ENCODE results near the gene COQ8B. TPM values are rescaled to one million over a fixed set of nuclear protein-coding genes. Genes with fewer than 3 reads are reported as not detected.
"Not testable (repeated sequence)": the region's sequence is repeated elsewhere in the genome, so short reads cannot be mapped to it uniquely, and the experiment has no call there.

COQ8B gene
- total RNA-seq (10 to 100 TPM; 26.2 to 39.3 TPM), polyA plus RNA-seq (10 to 100 TPM; 20.5 to 79.8 TPM)
- long read RNA-seq, donor 1, partial matches to known transcripts, result 9 of 43 reads
- long read RNA-seq, donor 1, other reads (novel, unspliced or antisense), result 31 of 43 reads
- long read RNA-seq, donor 2, partial matches to known transcripts, result 2 of 12 reads
- long read RNA-seq, donor 2, other reads (novel, unspliced or antisense), result 10 of 12 reads

GRCh38 chr19:40716482-40717324 is at the start of gene COQ8B, which contains the start of gene ITPKC:
Gene COQ8B, minus strand, starts transcription at chr19:40716886. Its CDS starts 2,254 bp downstream, at chr19:40714632.
Gene ITPKC, plus strand, starts transcription at chr19:40717112. Its CDS starts 24 bp downstream, at chr19:40717136.
- H3K27ac ChIP-seq (ENCODE audit: low read depth in 1 of 2, low read length in 2 of 2), result peak within 1 kb of the TSS; percentile 96 to 98
- intact Hi-C loops (cut with DNase I), result loop anchor here in 1 of 2 donors (1.0 to 5.0 kb wide), 4 partner anchors 26 to 81 kb away; partner anchors contain the start of genes ACTMAP, EGLN2, NUMBL and SNRPA
- H3K4me3 ChIP-seq (ENCODE audit: low read length in 2 of 2), result peak within 1 kb of the TSS; percentile 55 to 84
- no peaks in the 10 kb centered on the region for H3K4me1 ChIP-seq (ENCODE audit: control insufficient read depth in 1 of 2, insufficient read depth in 2 of 2, low read length in 2 of 2)
- no peaks in the 10 kb centered on the region for H3K9me3 ChIP-seq (ENCODE audit: control insufficient read depth, low read length)
- ATAC-seq (ENCODE audit: low FRiP score), result peak; percentile 90
- H3K36me3 ChIP-seq (ENCODE audit: control insufficient read depth in 1 of 2, insufficient read depth in 2 of 2, low read length in 1 of 2), result no peaks in the 10 kb centered on the region
- WGBS, 2 donors, result 0 to 1% methylated on average over 58 to 76 of the region's 76 CpGs
- DNase-seq, result peak; percentile 100
- H3K27me3 ChIP-seq (ENCODE audit: control insufficient read depth in 1 of 2, insufficient read depth in 2 of 2, low read length in 1 of 2), result no peaks in the 10 kb centered on the region

GRCh38 chr19:40766385-40766784 is 49.7 kb upstream of the COQ8B start:
- H3K27ac ChIP-seq (ENCODE audit: low read depth in 1 of 2, low read length in 2 of 2); H3K4me3 ChIP-seq (ENCODE audit: low read length in 2 of 2); DNase-seq; H3K9me3 ChIP-seq (ENCODE audit: control insufficient read depth, low read length); intact Hi-C loops (cut with DNase I); H3K27me3 ChIP-seq (ENCODE audit: control insufficient read depth in 1 of 2, insufficient read depth in 2 of 2, low read length in 1 of 2); ATAC-seq (ENCODE audit: low FRiP score); H3K4me1 ChIP-seq (ENCODE audit: control insufficient read depth in 1 of 2, insufficient read depth in 2 of 2, low read length in 2 of 2): not testable (repeated sequence)
- peaks cover 0 to 26% of the 10 kb centered on the region in 2 donors for H3K36me3 ChIP-seq (ENCODE audit: control insufficient read depth in 1 of 2, insufficient read depth in 2 of 2, low read length in 1 of 2)
- 93 to 95% methylated on average over 12 to 13 of the region's 13 CpGs for WGBS, 2 donors

GRCh38 chr19:40763963-40764362 is 47.3 kb upstream of the COQ8B start:
- intact Hi-C loops (cut with DNase I), result no loop called here
- WGBS, 2 donors, result 93% methylated on average over 10 of the region's 10 CpGs
- H3K27me3 ChIP-seq (ENCODE audit: control insufficient read depth in 1 of 2, insufficient read depth in 2 of 2, low read length in 1 of 2), result no peaks in the 10 kb centered on the region
- ATAC-seq (ENCODE audit: low FRiP score) (no peak), DNase-seq (no peak)
- H3K9me3 ChIP-seq (ENCODE audit: control insufficient read depth, low read length), result no peaks in the 10 kb centered on the region
- peaks cover 6 to 32% of the 10 kb centered on the region in 2 donors for H3K36me3 ChIP-seq (ENCODE audit: control insufficient read depth in 1 of 2, insufficient read depth in 2 of 2, low read length in 1 of 2)
- no peak overlapping the region for H3K4me3 ChIP-seq (ENCODE audit: low read length in 2 of 2)
- no peak overlapping the region for H3K27ac ChIP-seq (ENCODE audit: low read depth in 1 of 2, low read length in 2 of 2)
- no peaks in the 10 kb centered on the region for H3K4me1 ChIP-seq (ENCODE audit: control insufficient read depth in 1 of 2, insufficient read depth in 2 of 2, low read length in 2 of 2)

GRCh38 chr19:40763526-40763925 is 46.8 kb upstream of the COQ8B start:
- no peak for ATAC-seq (ENCODE audit: low FRiP score)
- Histone ChIP-seq H3K27me3 (ENCODE audit: control insufficient read depth in 1 of 2, insufficient read depth in 2 of 2, low read length in 1 of 2) (no peaks in the 10 kb centered on the region), H3K9me3 (ENCODE audit: control insufficient read depth, low read length) (no peaks in the 10 kb centered on the region), H3K27ac (ENCODE audit: low read depth in 1 of 2, low read length in 2 of 2) (no peak overlapping the region), H3K36me3 (ENCODE audit: control insufficient read depth in 1 of 2, insufficient read depth in 2 of 2, low read length in 1 of 2) (peaks cover 6 to 32% of the 10 kb centered on the region in 2 donors), H3K4me3 (ENCODE audit: low read length in 2 of 2) (no peak overlapping the region), H3K4me1 (ENCODE audit: control insufficient read depth in 1 of 2, insufficient read depth in 2 of 2, low read length in 2 of 2) (no peaks in the 10 kb centered on the region)
- intact Hi-C loops (cut with DNase I), result no loop called here
- WGBS, 2 donors, result 89% methylated on average over 7 of the region's 7 CpGs
- no peak for DNase-seq

- intact Hi-C loops (cut with DNase I), result no loop called here
- WGBS, 2 donors, result 90 to 92% methylated on average over 17 of the region's 17 CpGs
- Histone ChIP-seq H3K9me3 (ENCODE audit: control insufficient read depth, low read length) (no peaks in the 10 kb centered on the region), H3K27me3 (ENCODE audit: control insufficient read depth in 1 of 2, insufficient read depth in 2 of 2, low read length in 1 of 2) (no peaks in the 10 kb centered on the region), H3K4me1 (ENCODE audit: control insufficient read depth in 1 of 2, insufficient read depth in 2 of 2, low read length in 2 of 2) (no peaks in the 10 kb centered on the region), H3K36me3 (ENCODE audit: control insufficient read depth in 1 of 2, insufficient read depth in 2 of 2, low read length in 1 of 2) (peaks cover 10 to 34% of the 10 kb centered on the region in 2 donors), H3K27ac (ENCODE audit: low read depth in 1 of 2, low read length in 2 of 2) (no peak overlapping the region), H3K4me3 (ENCODE audit: low read length in 2 of 2) (no peak overlapping the region)
- DNase-seq, result no peak
- peak; percentile 11 for ATAC-seq (ENCODE audit: low FRiP score)
These were observed 46.2 kb upstream of the COQ8B start for GRCh38 chr19:40762754-40763470.

GRCh38 chr19:40759352-40759751 is 42.7 kb upstream of the COQ8B start:
- no peak overlapping the region for H3K27ac ChIP-seq (ENCODE audit: low read depth in 1 of 2, low read length in 2 of 2)
- H3K36me3 ChIP-seq (ENCODE audit: control insufficient read depth in 1 of 2, insufficient read depth in 2 of 2, low read length in 1 of 2), result peaks cover 10 to 30% of the 10 kb centered on the region in 2 donors
- H3K4me1 ChIP-seq (ENCODE audit: control insufficient read depth in 1 of 2, insufficient read depth in 2 of 2, low read length in 2 of 2), result no peaks in the 10 kb centered on the region
- ATAC-seq (ENCODE audit: low FRiP score), result no peak
- H3K4me3 ChIP-seq (ENCODE audit: low read length in 2 of 2), result no peak overlapping the region
- no peak for DNase-seq
- H3K9me3 ChIP-seq (ENCODE audit: control insufficient read depth, low read length), result no peaks in the 10 kb centered on the region
- WGBS, 2 donors, result 85 to 89% methylated on average over 13 of the region's 13 CpGs
- H3K27me3 ChIP-seq (ENCODE audit: control insufficient read depth in 1 of 2, insufficient read depth in 2 of 2, low read length in 1 of 2), result no peaks in the 10 kb centered on the region
- intact Hi-C loops (cut with DNase I), result no loop called here

GRCh38 chr19:40758491-40758890 is 41.8 kb upstream of the COQ8B start:
- no peak for DNase-seq
- Histone ChIP-seq H3K36me3 (ENCODE audit: control insufficient read depth in 1 of 2, insufficient read depth in 2 of 2, low read length in 1 of 2) (peaks cover 10 to 24% of the 10 kb centered on the region in 2 donors), H3K4me3 (ENCODE audit: low read length in 2 of 2) (no peak overlapping the region), H3K9me3 (ENCODE audit: control insufficient read depth, low read length) (no peaks in the 10 kb centered on the region), H3K4me1 (ENCODE audit: control insufficient read depth in 1 of 2, insufficient read depth in 2 of 2, low read length in 2 of 2) (no peaks in the 10 kb centered on the region), H3K27me3 (ENCODE audit: control insufficient read depth in 1 of 2, insufficient read depth in 2 of 2, low read length in 1 of 2) (no peaks in the 10 kb centered on the region), H3K27ac (ENCODE audit: low read depth in 1 of 2, low read length in 2 of 2) (no peak overlapping the region)
- 97 to 100% methylated on average over 3 of the region's 3 CpGs for WGBS, 2 donors
- ATAC-seq (ENCODE audit: low FRiP score), result no peak
- intact Hi-C loops (cut with DNase I), result no loop called here

GRCh38 chr19:40756502-40757110 is 39.9 kb upstream of the COQ8B start:
- intact Hi-C loops (cut with DNase I), result no loop called here
- H3K27me3 ChIP-seq (ENCODE audit: control insufficient read depth in 1 of 2, insufficient read depth in 2 of 2, low read length in 1 of 2), result no peaks in the 10 kb centered on the region
- no peak overlapping the region for H3K4me3 ChIP-seq (ENCODE audit: low read length in 2 of 2)
- no peak overlapping the region for H3K27ac ChIP-seq (ENCODE audit: low read depth in 1 of 2, low read length in 2 of 2)
- no peak for ATAC-seq (ENCODE audit: low FRiP score)
- DNase-seq, result no peak
- WGBS, 2 donors, result 77 to 78% methylated on average over 11 of the region's 11 CpGs
- H3K36me3 ChIP-seq (ENCODE audit: control insufficient read depth in 1 of 2, insufficient read depth in 2 of 2, low read length in 1 of 2), result peaks cover 10% of the 10 kb centered on the region in 2 donors
- H3K9me3 ChIP-seq (ENCODE audit: control insufficient read depth, low read length), result no peaks in the 10 kb centered on the region
- H3K4me1 ChIP-seq (ENCODE audit: control insufficient read depth in 1 of 2, insufficient read depth in 2 of 2, low read length in 2 of 2), result no peaks in the 10 kb centered on the region

Measured in aorta (tissue), 5 donors.